Measurements from ENCODE around the gene LZTS3. TPM values are rescaled to one million over a fixed set of nuclear protein-coding genes. Genes with fewer than 3 reads are reported as not detected.

LZTS3 gene
- total and polyA plus RNA-seq, 2 of the 8 experiments (the other 6 are each of a cell fraction or from before 2014, with no cell fraction given), result 31.8 to 33.5 TPM

GRCh38 chr20:3119044-3119443, 54.3 kb downstream of the LZTS3 start (continued):
- no peak for TF ChIP-seq HDAC6 (IDR thresholded peaks at IDR 0.05; ENCODE audit: low read depth, low read length)

Data from H1 (cell line).